ENCODE data around the gene EPB41L3.

Gene EPB41L3

GRCh38 chr18:5568416-5568815, 24.6 kb upstream of the EPB41L3 start:
- Histone ChIP-seq H2AFZ (ENCODE audit: low read depth) (no peak overlapping the region), H3K4me3 (IDR thresholded peaks at IDR 0.05; ENCODE audit: insufficient read depth, low read depth, low read length) (no peak overlapping the region), H3K27ac (no peak overlapping the region), H3K9ac (no peak overlapping the region), H4K20me1 (ENCODE audit: insufficient read depth) (no peaks in the 10 kb centered on the region), H3K4me2 (no peak overlapping the region), H3K27me3 (ENCODE audit: insufficient read depth, low read depth) (no peaks in the 10 kb centered on the region), H3K79me2 (ENCODE audit: insufficient read depth, low read depth) (no peaks in the 10 kb centered on the region), H3K4me1 (ENCODE audit: low read depth, poor library complexity, severe bottlenecking) (no peaks in the 10 kb centered on the region), H3K36me3 (ENCODE audit: insufficient read depth) (no peaks in the 10 kb centered on the region)
- TF ChIP-seq, protein P1, sequence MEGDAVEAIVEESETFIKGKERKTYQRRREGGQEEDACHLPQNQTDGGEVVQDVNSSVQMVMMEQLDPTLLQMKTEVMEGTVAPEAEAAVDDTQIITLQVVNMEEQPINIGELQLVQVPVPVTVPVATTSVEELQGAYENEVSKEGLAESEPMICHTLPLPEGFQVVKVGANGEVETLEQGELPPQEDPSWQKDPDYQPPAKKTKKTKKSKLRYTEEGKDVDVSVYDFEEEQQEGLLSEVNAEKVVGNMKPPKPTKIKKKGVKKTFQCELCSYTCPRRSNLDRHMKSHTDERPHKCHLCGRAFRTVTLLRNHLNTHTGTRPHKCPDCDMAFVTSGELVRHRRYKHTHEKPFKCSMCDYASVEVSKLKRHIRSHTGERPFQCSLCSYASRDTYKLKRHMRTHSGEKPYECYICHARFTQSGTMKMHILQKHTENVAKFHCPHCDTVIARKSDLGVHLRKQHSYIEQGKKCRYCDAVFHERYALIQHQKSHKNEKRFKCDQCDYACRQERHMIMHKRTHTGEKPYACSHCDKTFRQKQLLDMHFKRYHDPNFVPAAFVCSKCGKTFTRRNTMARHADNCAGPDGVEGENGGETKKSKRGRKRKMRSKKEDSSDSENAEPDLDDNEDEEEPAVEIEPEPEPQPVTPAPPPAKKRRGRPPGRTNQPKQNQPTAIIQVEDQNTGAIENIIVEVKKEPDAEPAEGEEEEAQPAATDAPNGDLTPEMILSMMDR (conservative IDR thresholded peaks at IDR 0.05; ENCODE audit: low read depth, low read length) = no peak

- Histone ChIP-seq H3K4me3 (IDR thresholded peaks at IDR 0.05; ENCODE audit: insufficient read depth, low read depth, low read length) (no peak overlapping the region), H3K79me2 (ENCODE audit: insufficient read depth, low read depth) (no peaks in the 10 kb centered on the region), H3K36me3 (ENCODE audit: insufficient read depth) (no peaks in the 10 kb centered on the region), H3K9ac (no peak overlapping the region), H3K4me2 (no peak overlapping the region), H3K27ac (no peak overlapping the region), H2AFZ (ENCODE audit: low read depth) (no peak overlapping the region), H3K27me3 (ENCODE audit: insufficient read depth, low read depth) (no peaks in the 10 kb centered on the region), H3K4me1 (ENCODE audit: low read depth, poor library complexity, severe bottlenecking) (no peaks in the 10 kb centered on the region), H4K20me1 (ENCODE audit: insufficient read depth) (no peaks in the 10 kb centered on the region)
- TF ChIP-seq, protein P1 (conservative IDR thresholded peaks at IDR 0.05; ENCODE audit: low read depth, low read length) = no peak
Measured at GRCh38 chr18:5558851-5559250, 15.1 kb upstream of the EPB41L3 start.

- Histone ChIP-seq H3K4me2 (no peak overlapping the region), H3K36me3 (ENCODE audit: insufficient read depth) (no peaks in the 10 kb centered on the region), H3K27ac (no peak overlapping the region), H2AFZ (ENCODE audit: low read depth) (no peak overlapping the region), H3K27me3 (ENCODE audit: insufficient read depth, low read depth) (no peaks in the 10 kb centered on the region), H3K79me2 (ENCODE audit: insufficient read depth, low read depth) (no peaks in the 10 kb centered on the region), H3K4me1 (ENCODE audit: low read depth, poor library complexity, severe bottlenecking) (no peaks in the 10 kb centered on the region), H4K20me1 (ENCODE audit: insufficient read depth) (no peaks in the 10 kb centered on the region), H3K9ac (no peak overlapping the region), H3K4me3 (IDR thresholded peaks at IDR 0.05; ENCODE audit: insufficient read depth, low read depth, low read length) (no peak overlapping the region)
- TF ChIP-seq, protein P1 (conservative IDR thresholded peaks at IDR 0.05; ENCODE audit: low read depth, low read length) = no peak
Measured at GRCh38 chr18:5556310-5556974, 12.6 kb upstream of the EPB41L3 start.

- Histone ChIP-seq H3K36me3 (ENCODE audit: insufficient read depth) (no peaks in the 10 kb centered on the region), H3K27me3 (ENCODE audit: insufficient read depth, low read depth) (no peaks in the 10 kb centered on the region), H3K4me2 (no peak overlapping the region), H4K20me1 (ENCODE audit: insufficient read depth) (no peaks in the 10 kb centered on the region), H2AFZ (ENCODE audit: low read depth) (no peak overlapping the region), H3K4me1 (ENCODE audit: low read depth, poor library complexity, severe bottlenecking) (no peaks in the 10 kb centered on the region), H3K4me3 (IDR thresholded peaks at IDR 0.05; ENCODE audit: insufficient read depth, low read depth, low read length) (no peak overlapping the region), H3K9ac (no peak overlapping the region), H3K79me2 (ENCODE audit: insufficient read depth, low read depth) (no peaks in the 10 kb centered on the region), H3K27ac (no peak overlapping the region)
- TF ChIP-seq, protein P1 (conservative IDR thresholded peaks at IDR 0.05; ENCODE audit: low read depth, low read length) = no peak
Measured at GRCh38 chr18:5554629-5555028, 10.8 kb upstream of the EPB41L3 start.
